GM23338 (cell line): ENCODE measurements around the gene PTPRN2. TPM values are rescaled to one million over a fixed set of nuclear protein-coding genes. Genes with fewer than 3 reads are reported as not detected.

Experiments used
- ATAC-seq: fragments of 200-7000 bp; cut with Tn5 transposase; 3 replicates; pipeline ENCODE4 v1.9.1; 2020
- DNase-seq: peaks from one replicate; pipeline ENCODE4 v3.0.0-alpha.2; 2015; ENCODE audit warnings: low spot score
- H2AFZ ChIP-seq: fragments of 200-600 bp; sonication (generic); 2 replicates; pipeline ENCODE4 v1.8.0; 2016; ENCODE audit warnings: antibody characterized with exemption, mild to moderate bottlenecking, moderate library complexity
- H3F3A ChIP-seq: fragments of 200-600 bp; sonication (generic); replicated peaks from 2 replicates; pipeline ENCODE4 v1.8.0; 2017; ENCODE audit warnings: antibody characterized with exemption, mixed run types, low read depth
- H3K27ac ChIP-seq: fragments of 200-600 bp; sonication (generic); 2 replicates; pipeline ENCODE4 v1.6.1; 2016; ENCODE audit warnings: low read depth
- H3K27me3 ChIP-seq: fragments of 200-600 bp; sonication (generic); 2 replicates; pipeline ENCODE4 v1.8.0; 2016; ENCODE audit warnings: mild to moderate bottlenecking, mixed run types, moderate library complexity; ENCODE audit not compliant: insufficient read depth
- H3K36me3 ChIP-seq: fragments of 200-600 bp; sonication (generic); 2 replicates; pipeline ENCODE4 v1.8.0; 2016; ENCODE audit warnings: mild to moderate bottlenecking; ENCODE audit not compliant: insufficient read depth
- H3K4me1 ChIP-seq: fragments of 200-600 bp; sonication (generic); 2 replicates; pipeline ENCODE4 v1.8.0; 2016; ENCODE audit warnings: mild to moderate bottlenecking, moderate library complexity; ENCODE audit not compliant: insufficient read depth
- H3K4me2 ChIP-seq: fragments of 200-600 bp; sonication (generic); 2 replicates; pipeline ENCODE4 v1.7.1; 2017; ENCODE audit warnings: mixed run types
- H3K4me3 ChIP-seq: fragments of 200-600 bp; sonication (generic); 2 replicates; pipeline ENCODE4 v1.6.1; 2016; ENCODE audit warnings: mixed run types
- H3K79me2 ChIP-seq: fragments of 200-600 bp; sonication (generic); replicated peaks from 2 replicates; pipeline ENCODE4 v1.8.0; 2017; ENCODE audit warnings: mild to moderate bottlenecking; ENCODE audit not compliant: insufficient read depth
- H3K9me2 ChIP-seq: fragments of 200-600 bp; sonication (generic); 2 replicates; pipeline ENCODE4 v1.8.0; 2017; ENCODE audit not compliant: insufficient read depth
- H4K20me1 ChIP-seq: fragments of 200-600 bp; sonication (generic); replicated peaks from 2 replicates; pipeline ENCODE4 v1.8.0; 2017; ENCODE audit warnings: mild to moderate bottlenecking; ENCODE audit not compliant: insufficient read depth
- H3K27ac Mint-ChIP-seq: 2 replicates; pipeline ENCODE4 v1.8.0; 2020; ENCODE audit warnings: inconsistent platforms, mild to moderate bottlenecking, moderate library complexity, mixed read lengths
- H3K27me3 Mint-ChIP-seq: 3 replicates; pipeline ENCODE4 v1.8.0; 2022; ENCODE audit warnings: low read depth, mild to moderate bottlenecking, moderate library complexity, mixed read lengths, inconsistent platforms; ENCODE audit not compliant: insufficient read depth, poor library complexity
- H3K36me3 Mint-ChIP-seq: 3 replicates; pipeline ENCODE4 v1.8.0; 2021; ENCODE audit warnings: low read depth, mild to moderate bottlenecking, inconsistent platforms, moderate library complexity, mixed read lengths
- H3K4me1 Mint-ChIP-seq: 3 replicates; pipeline ENCODE4 v1.8.0; 2020; ENCODE audit warnings: mild to moderate bottlenecking, inconsistent platforms, mixed read lengths
- H3K4me3 Mint-ChIP-seq: 3 replicates; pipeline ENCODE4 v1.8.0; 2021; ENCODE audit warnings: moderate library complexity, mild to moderate bottlenecking, inconsistent platforms, mixed read lengths
- H3K9me3 Mint-ChIP-seq: 3 replicates; pipeline ENCODE4 v1.8.0; 2020; ENCODE audit warnings: moderate library complexity, mild to moderate bottlenecking, inconsistent platforms, mixed read lengths
- EZH2 ChIP-seq: fragments of 200-600 bp; sonication (generic); IDR thresholded peaks from one replicate; pipeline ENCODE4 v1.8.0; 2017; ENCODE audit warnings: antibody characterized with exemption, mild to moderate bottlenecking, low read depth; ENCODE audit not compliant: unreplicated experiment
- EZH2phosphoT487 ChIP-seq: fragments of 200-600 bp; sonication (generic); IDR thresholded peaks from one replicate; pipeline ENCODE4 v1.8.1; 2018; ENCODE audit warnings: antibody characterized with exemption; ENCODE audit not compliant: unreplicated experiment
- JUNB ChIP-seq: IDR thresholded peaks from one replicate; pipeline ENCODE4 v1.6.1; 2016; ENCODE audit warnings: antibody characterized with exemption; ENCODE audit not compliant: unreplicated experiment
- POLR2AphosphoS5 ChIP-seq: IDR thresholded peaks from 2 replicates; pipeline ENCODE4 v1.6.1; 2016; ENCODE audit warnings: antibody characterized with exemption, low read depth
- STAT1 ChIP-seq: IDR thresholded peaks from one replicate; pipeline ENCODE4 v1.6.1; 2016; ENCODE audit warnings: antibody characterized with exemption; ENCODE audit not compliant: unreplicated experiment
- ZNF331 ChIP-seq: fragments of 250-450 bp; sonication (Bioruptor Pico); IDR thresholded peaks from 2 replicates; pipeline ENCODE4 v1.5.0; 2020; ENCODE audit warnings: low read depth, mild to moderate bottlenecking, moderate library complexity
- polyA plus RNA-seq: library from polyadenylated mRNA; unstranded; fragments of >200 nt; fragmentation: Nextera tagmentation; extraction: Ambion mirVana; gene quantifications from 2 replicates; pipeline ENCODE4 v1.2.1, GENCODE V29; 2016
- total RNA-seq: library from RNA; depleted of rRNA; stranded (reverse); fragments of >200 nt; shearing (Covaris generic); gene quantifications from 2 replicates; pipeline ENCODE4 v1.2.3, GENCODE V29; 2014
- TF ChIP-seq, protein P1 (sequence below): fragments of 250-450 bp; sonication (Bioruptor Pico); IDR thresholded peaks from 2 replicates; pipeline ENCODE4 v1.5.0; 2020; ENCODE audit warnings: mild to moderate bottlenecking, moderate library complexity

The PTPRN2 gene
- total and polyA plus RNA-seq, 2 experiments from 2014 or later, result 0.87 to 4.0 TPM

DNA sequence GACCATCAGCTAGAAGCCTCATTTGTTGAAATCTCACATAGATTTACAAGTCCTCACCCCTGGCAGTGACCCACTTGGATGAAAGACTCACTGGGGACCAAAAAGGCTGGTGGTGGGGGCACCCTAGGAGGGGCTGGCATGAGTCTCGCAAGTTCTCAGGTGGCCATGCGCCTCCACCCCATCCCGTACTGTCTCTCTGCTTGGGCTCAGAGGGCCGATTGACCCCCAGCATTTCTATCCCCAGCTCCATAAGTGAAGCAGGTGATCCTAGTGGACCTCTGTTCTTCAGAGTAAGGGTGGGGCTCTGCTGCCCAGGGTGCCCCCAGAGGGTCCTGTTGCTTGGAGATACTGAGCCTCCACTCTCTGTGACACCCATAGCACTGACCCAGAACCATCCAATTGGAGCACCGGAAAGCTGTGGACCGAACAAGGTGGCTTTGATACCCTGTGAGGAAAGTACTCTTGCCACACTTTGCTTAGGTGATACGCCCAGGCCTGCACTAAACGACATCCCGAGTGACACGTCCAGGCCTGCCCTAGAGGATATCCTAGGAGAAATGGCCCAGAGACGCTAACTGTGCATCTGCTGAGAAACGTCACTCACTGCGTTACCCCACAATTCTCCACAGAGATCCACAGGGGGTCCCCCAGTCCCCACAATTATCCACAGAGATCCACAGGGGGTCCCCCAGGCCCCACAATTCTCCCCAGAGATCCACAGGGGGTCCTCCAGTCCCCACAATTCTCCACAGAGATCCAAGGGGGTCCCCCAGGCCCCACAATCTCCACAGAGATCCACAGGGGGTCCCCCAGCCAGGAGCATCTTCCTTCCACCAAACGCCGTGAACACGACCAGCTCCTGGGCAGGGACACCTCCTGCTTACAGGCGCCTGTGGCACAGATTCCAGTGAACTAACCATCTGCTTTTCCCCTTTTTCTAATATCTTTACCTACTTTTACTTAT lies 262.9 kb downstream of the PTPRN2 start (continued):
- TF ChIP-seq, protein P1, sequence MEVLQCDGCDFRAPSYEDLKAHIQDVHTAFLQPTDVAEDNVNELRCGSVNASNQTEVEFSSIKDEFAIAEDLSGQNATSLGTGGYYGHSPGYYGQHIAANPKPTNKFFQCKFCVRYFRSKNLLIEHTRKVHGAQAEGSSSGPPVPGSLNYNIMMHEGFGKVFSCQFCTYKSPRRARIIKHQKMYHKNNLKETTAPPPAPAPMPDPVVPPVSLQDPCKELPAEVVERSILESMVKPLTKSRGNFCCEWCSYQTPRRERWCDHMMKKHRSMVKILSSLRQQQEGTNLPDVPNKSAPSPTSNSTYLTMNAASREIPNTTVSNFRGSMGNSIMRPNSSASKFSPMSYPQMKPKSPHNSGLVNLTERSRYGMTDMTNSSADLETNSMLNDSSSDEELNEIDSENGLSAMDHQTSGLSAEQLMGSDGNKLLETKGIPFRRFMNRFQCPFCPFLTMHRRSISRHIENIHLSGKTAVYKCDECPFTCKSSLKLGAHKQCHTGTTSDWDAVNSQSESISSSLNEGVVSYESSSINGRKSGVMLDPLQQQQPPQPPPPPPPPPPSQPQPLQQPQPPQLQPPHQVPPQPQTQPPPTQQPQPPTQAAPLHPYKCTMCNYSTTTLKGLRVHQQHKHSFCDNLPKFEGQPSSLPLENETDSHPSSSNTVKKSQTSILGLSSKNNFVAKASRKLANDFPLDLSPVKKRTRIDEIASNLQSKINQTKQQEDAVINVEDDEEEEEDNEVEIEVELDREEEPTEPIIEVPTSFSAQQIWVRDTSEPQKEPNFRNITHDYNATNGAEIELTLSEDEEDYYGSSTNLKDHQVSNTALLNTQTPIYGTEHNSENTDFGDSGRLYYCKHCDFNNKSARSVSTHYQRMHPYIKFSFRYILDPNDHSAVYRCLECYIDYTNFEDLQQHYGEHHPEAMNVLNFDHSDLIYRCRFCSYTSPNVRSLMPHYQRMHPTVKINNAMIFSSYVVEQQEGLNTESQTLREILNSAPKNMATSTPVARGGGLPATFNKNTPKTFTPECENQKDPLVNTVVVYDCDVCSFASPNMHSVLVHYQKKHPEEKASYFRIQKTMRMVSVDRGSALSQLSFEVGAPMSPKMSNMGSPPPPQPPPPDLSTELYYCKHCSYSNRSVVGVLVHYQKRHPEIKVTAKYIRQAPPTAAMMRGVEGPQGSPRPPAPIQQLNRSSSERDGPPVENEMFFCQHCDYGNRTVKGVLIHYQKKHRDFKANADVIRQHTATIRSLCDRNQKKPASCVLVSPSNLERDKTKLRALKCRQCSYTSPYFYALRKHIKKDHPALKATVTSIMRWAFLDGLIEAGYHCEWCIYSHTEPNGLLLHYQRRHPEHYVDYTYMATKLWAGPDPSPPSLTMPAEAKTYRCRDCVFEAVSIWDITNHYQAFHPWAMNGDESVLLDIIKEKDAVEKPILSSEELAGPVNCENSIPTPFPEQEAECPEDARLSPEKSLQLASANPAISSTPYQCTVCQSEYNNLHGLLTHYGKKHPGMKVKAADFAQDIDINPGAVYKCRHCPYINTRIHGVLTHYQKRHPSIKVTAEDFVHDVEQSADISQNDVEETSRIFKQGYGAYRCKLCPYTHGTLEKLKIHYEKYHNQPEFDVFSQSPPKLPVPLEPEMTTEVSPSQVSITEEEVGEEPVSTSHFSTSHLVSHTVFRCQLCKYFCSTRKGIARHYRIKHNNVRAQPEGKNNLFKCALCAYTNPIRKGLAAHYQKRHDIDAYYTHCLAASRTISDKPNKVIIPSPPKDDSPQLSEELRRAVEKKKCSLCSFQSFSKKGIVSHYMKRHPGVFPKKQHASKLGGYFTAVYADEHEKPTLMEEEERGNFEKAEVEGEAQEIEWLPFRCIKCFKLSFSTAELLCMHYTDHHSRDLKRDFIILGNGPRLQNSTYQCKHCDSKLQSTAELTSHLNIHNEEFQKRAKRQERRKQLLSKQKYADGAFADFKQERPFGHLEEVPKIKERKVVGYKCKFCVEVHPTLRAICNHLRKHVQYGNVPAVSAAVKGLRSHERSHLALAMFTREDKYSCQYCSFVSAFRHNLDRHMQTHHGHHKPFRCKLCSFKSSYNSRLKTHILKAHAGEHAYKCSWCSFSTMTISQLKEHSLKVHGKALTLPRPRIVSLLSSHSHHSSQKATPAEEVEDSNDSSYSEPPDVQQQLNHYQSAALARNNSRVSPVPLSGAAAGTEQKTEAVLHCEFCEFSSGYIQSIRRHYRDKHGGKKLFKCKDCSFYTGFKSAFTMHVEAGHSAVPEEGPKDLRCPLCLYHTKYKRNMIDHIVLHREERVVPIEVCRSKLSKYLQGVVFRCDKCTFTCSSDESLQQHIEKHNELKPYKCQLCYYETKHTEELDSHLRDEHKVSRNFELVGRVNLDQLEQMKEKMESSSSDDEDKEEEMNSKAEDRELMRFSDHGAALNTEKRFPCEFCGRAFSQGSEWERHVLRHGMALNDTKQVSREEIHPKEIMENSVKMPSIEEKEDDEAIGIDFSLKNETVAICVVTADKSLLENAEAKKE (CRISPR knock-in tag), result no peak
- no peak for TF ChIP-seq EZH2
- TF ChIP-seq STAT1, result no peak
- no peak for TF ChIP-seq POLR2AphosphoS5
- no peak for TF ChIP-seq ZNF331 (CRISPR knock-in tag)
- no peak for TF ChIP-seq JUNB

DNA sequence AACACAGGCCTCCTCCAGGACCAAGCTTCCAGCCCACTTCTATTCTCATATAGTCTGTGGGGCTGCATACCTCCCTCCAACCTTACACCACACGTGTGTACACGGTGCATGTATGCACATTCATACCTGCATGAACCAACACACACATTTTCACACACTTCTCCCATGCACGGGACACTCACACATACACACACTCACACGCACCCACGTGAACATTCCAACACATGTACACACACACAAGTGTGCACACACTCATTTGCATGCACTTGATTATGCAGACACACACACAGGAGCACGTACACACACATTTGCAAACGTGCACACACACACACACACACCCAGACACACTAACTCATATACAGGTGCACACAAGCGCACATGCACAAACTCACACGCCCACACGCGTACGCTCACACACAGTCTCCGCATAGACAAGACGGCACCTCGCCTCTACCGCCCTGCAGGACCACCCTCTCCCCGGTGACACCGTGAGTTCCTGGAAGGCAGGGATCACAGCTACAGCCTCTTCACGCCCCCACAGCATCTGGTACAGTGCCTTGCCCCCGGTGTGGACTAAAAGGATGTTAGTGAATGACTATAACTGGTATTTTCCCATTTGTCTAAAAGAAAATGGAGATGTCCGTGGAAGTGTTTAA lies 263.8 kb downstream of the PTPRN2 start:
- Histone ChIP-seq H3K79me2 (no peaks in the 10 kb centered on the region), H3F3A (peaks cover 11% of the 10 kb centered on the region), H3K4me1 (no peaks in the 10 kb centered on the region), H3K4me3 (no peak overlapping the region), H3K36me3 (no peaks in the 10 kb centered on the region), H3K9me2 (no peaks in the 10 kb centered on the region), H3K27me3 (no peaks in the 10 kb centered on the region), H4K20me1 (no peaks in the 10 kb centered on the region), H3K27ac (no peak overlapping the region), H2AFZ (no peak overlapping the region), H3K4me2 (no peak overlapping the region)
- Mint-ChIP-seq H3K9me3 (peaks cover 98% of the 10 kb centered on the region), H3K27ac (no peak overlapping the region), H3K36me3 (peaks cover 65% of the 10 kb centered on the region), H3K4me1 (no peaks in the 10 kb centered on the region), H3K27me3 (peaks cover 3% of the 10 kb centered on the region), H3K4me3 (no peak overlapping the region)
- no peak for TF ChIP-seq EZH2phosphoT487
- no peak for DNase-seq
- ATAC-seq, result no peak
